Measurements from ENCODE around the gene ESR1.

The ESR1 gene

GRCh38 chr6:152089992-152090391 is 282.5 kb downstream of the ESR1 start:
- H3K27me3 ChIP-seq (replicated peaks), result no peaks in the 10 kb centered on the region
- in situ Hi-C loops (cut with HindIII; ENCODE audit: low pct_ligation_motif_present, low sequenced_read_pairs), result no loop called here
- no peaks in the 10 kb centered on the region for H3K36me3 ChIP-seq (replicated peaks)
- TF ChIP-seq CTCF (IDR thresholded peaks at IDR 0.05; ENCODE audit: low read depth, low read length, missing control alignments), result no peak
- no peak overlapping the region for H3K4me3 ChIP-seq (ENCODE audit: low read depth, low read length)
- H3K27ac ChIP-seq, result no peak overlapping the region
- peak; percentile 63 for DNase-seq

GRCh38 chr6:152091201-152091600 is 283.7 kb downstream of the ESR1 start:
- in situ Hi-C loops (cut with HindIII; ENCODE audit: low pct_ligation_motif_present, low sequenced_read_pairs), result no loop called here
- no peak for TF ChIP-seq CTCF (IDR thresholded peaks at IDR 0.05; ENCODE audit: low read depth, low read length, missing control alignments)
- no peak for DNase-seq
- no peak overlapping the region for H3K27ac ChIP-seq
- no peaks in the 10 kb centered on the region for H3K27me3 ChIP-seq (replicated peaks)
- H3K36me3 ChIP-seq (replicated peaks), result no peaks in the 10 kb centered on the region
- no peak overlapping the region for H3K4me3 ChIP-seq (ENCODE audit: low read depth, low read length)

GRCh38 chr6:152091851-152092341 is 284.4 kb downstream of the ESR1 start:
- Histone ChIP-seq H3K4me3 (ENCODE audit: low read depth, low read length) (no peak overlapping the region), H3K36me3 (replicated peaks) (no peaks in the 10 kb centered on the region), H3K27ac (no peak overlapping the region), H3K27me3 (replicated peaks) (no peaks in the 10 kb centered on the region)
- in situ Hi-C loops (cut with HindIII; ENCODE audit: low pct_ligation_motif_present, low sequenced_read_pairs), result no loop called here
- TF ChIP-seq CTCF (IDR thresholded peaks at IDR 0.05; ENCODE audit: low read depth, low read length, missing control alignments), result no peak
- no peak for DNase-seq

GRCh38 chr6:152093711-152094110 is 286.2 kb downstream of the ESR1 start:
- no peaks in the 10 kb centered on the region for H3K27me3 ChIP-seq (replicated peaks)
- DNase-seq, result no peak
- in situ Hi-C loops (cut with HindIII; ENCODE audit: low pct_ligation_motif_present, low sequenced_read_pairs), result no loop called here
- no peak for TF ChIP-seq CTCF (IDR thresholded peaks at IDR 0.05; ENCODE audit: low read depth, low read length, missing control alignments)
- H3K36me3 ChIP-seq (replicated peaks), result no peaks in the 10 kb centered on the region
- no peak overlapping the region for H3K4me3 ChIP-seq (ENCODE audit: low read depth, low read length)
- no peak overlapping the region for H3K27ac ChIP-seq

- Histone ChIP-seq H3K27ac (no peak overlapping the region), H3K4me3 (ENCODE audit: low read depth, low read length) (no peak overlapping the region), H3K27me3 (replicated peaks) (no peaks in the 10 kb centered on the region), H3K36me3 (replicated peaks) (no peaks in the 10 kb centered on the region)
- TF ChIP-seq CTCF (IDR thresholded peaks at IDR 0.05; ENCODE audit: low read depth, low read length, missing control alignments), result no peak
- no peak for DNase-seq
- in situ Hi-C loops (cut with HindIII; ENCODE audit: low pct_ligation_motif_present, low sequenced_read_pairs), result no loop called here
Measured at GRCh38 chr6:152094276-152094675, 286.8 kb downstream of the ESR1 start.

- Histone ChIP-seq H3K36me3 (replicated peaks) (no peaks in the 10 kb centered on the region), H3K27me3 (replicated peaks) (no peaks in the 10 kb centered on the region), H3K4me3 (ENCODE audit: low read depth, low read length) (no peak overlapping the region), H3K27ac (peak overlapping the region; percentile 66)
- in situ Hi-C loops (cut with HindIII; ENCODE audit: low pct_ligation_motif_present, low sequenced_read_pairs), result no loop called here
- peak; percentile 99 for DNase-seq
- TF ChIP-seq CTCF (IDR thresholded peaks at IDR 0.05; ENCODE audit: low read depth, low read length, missing control alignments), result no peak
Measured at GRCh38 chr6:152094992-152095592, 287.6 kb downstream of the ESR1 start.

Measured in brain microvascular endothelial cell (primary cell).